GM13977 (cell line): ENCODE measurements around the gene NFATC2.

Experiments
- DNase-seq: peaks from one replicate; pipeline ENCODE4 v3.0.0; 2012; ENCODE audit warnings: low spot score
- CTCF ChIP-seq: IDR thresholded peaks from 2 replicates; pipeline ENCODE4 v1.5.1; 2012; ENCODE audit warnings: mild to moderate bottlenecking, control low read depth; ENCODE audit not compliant: insufficient read depth; ENCODE audit errors: extremely low read depth, missing control alignments
- in situ Hi-C: fragments of 300-500 bp; cut with MboI; formaldehyde crosslinking; loops from one replicate; pipeline ENCODE4 v1.12.0; 2022; ENCODE audit warnings: low sequenced_read_pairs, low pct_unique_long_range_greater_than_20kb, mixed read lengths, inconsistent platforms; ENCODE audit not compliant: unreplicated experiment

Gene NFATC2

GRCh38 chr20:51450984-51451383 is 91.5 kb downstream of the NFATC2 start:
- TF ChIP-seq CTCF = no peak
- DNase-seq = no peak
- in situ Hi-C loops = no loop called here

GRCh38 chr20:51450221-51450712 is 92.3 kb downstream of the NFATC2 start:
- no peak for TF ChIP-seq CTCF
- in situ Hi-C loops = no loop called here
- no peak for DNase-seq

DNA sequence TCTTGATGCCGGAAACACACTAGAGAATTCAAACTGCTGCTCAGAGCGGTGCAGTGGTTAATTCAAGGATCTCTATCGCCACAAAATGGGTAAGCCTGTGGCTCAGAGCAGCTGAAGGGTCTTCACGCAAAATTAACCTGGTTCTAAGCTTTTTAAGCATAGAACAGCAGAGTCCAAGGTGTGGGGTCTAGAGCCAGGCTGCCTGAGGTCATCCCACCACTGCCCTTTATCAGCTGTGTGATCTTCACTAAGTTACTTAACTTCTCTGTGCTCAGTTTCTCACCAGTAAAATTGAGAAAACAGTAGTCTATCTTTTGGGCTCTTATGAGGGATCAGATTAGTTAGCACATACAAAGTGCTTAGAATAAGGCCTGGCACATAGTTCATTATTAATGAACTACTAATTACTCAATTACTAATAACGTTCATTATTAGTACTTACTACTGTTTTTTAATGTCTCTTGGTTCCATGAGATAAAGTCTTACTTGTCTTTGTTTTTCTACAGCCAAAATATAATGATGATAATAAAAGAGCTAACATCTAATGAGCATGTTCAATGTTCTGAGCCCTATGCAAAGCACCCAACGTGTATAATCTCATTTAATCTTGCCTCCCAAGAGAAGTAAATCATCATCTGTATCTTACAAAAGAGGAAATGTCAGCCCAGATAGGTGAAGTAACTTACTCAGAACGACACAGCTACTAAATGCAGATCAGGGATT is 92.9 kb downstream of the NFATC2 start:
- TF ChIP-seq CTCF = no peak
- DNase-seq = no peak
- in situ Hi-C loops = no loop called here

DNA sequence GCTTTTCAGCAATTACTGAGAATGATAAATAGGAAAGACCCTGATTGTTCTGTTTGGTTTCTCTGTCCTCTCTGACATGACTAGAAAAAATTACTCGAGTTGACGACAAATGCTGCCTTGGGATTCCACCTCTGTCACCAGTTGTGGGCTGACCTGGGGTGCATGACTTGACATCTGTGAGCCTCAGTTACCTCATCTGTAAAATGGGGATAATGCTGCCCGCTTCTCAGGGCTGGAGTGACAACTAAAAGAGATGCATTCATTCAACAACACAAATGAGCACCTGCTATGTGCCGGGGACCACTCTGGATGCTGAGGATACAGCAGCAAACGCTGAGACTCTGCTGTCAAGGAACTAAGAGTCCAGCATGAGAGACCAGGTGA is 94.8 kb downstream of the NFATC2 start:
- DNase-seq = no peak
- no peak for TF ChIP-seq CTCF
- in situ Hi-C loops = no loop called here

- in situ Hi-C loops = no loop called here
- DNase-seq = no peak
- TF ChIP-seq CTCF = no peak
Measured at GRCh38 chr20:51447097-51447764, 95.3 kb downstream of the NFATC2 start.

GRCh38 chr20:51446656-51447055 is 95.9 kb downstream of the NFATC2 start:
- no peak for TF ChIP-seq CTCF
- DNase-seq = no peak
- in situ Hi-C loops = no loop called here
